Activated CD8-positive, alpha-beta memory T cell treated with anti-CD3 and anti-CD28 coated beads, Interleukin-2, amount 50 U/mL, for 24 hours (primary cell): ENCODE data around the gene OR1F1.
"Not testable (repeated sequence)": the region's sequence is repeated elsewhere in the genome, so short reads cannot be mapped to it uniquely, and the experiment has no call there.

ENCODE experiments used
- DNase-seq: peaks from one replicate; pipeline ENCODE4 v3.0.0-alpha.2; 2020; ENCODE audit errors: extremely low read depth

OR1F1 gene

DNA sequence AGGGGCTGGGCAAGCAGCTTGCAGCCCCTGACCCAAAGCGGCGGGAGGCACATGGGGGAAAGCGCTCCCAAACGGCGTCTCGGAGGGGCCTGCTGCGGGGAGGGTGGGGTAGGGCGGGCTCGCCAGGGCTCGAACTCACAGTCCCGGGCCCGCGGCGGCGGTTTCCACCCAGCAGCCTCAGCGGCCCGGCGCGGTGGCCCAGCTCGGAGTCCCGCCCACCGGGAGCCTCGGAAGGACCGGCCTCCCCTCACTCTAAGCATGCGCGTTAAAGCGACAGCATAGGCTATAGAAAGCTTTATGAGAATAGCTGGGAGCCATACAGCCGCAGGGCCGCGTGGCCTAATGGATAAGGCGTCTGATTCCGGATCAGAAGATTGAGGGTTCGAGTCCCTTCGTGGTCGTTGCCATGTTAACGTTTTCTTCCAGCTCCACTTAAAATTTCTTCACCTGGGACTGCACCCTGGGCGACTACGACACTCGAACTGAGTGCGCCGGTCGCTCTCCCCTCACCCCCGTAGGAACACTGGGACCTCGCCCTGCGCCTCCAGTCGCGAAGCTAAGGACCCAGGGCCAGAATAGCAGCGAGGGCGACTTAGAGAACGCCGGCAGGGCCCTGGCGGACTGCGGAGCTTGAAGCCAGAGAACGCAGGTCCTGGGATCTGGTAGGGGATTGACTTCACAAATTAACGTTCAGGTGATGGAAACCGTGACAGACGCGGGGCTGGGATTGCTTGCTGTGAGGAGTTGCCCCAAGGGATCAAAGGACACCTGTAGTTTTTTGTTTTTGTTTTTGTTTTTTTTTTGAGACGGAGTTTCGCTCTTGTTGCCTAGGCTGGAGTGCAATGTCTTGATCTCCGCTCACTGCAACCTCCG lies 37.4 kb upstream of the OR1F1 start:
- DNase-seq: peak; percentile 97

GRCh38 chr16:3152027-3152276 lies 36.1 kb upstream of the OR1F1 start:
- DNase-seq: no peak

GRCh38 chr16:3152277-3152990 lies 35.6 kb upstream of the OR1F1 start:
- peak; percentile 73 for DNase-seq

DNA sequence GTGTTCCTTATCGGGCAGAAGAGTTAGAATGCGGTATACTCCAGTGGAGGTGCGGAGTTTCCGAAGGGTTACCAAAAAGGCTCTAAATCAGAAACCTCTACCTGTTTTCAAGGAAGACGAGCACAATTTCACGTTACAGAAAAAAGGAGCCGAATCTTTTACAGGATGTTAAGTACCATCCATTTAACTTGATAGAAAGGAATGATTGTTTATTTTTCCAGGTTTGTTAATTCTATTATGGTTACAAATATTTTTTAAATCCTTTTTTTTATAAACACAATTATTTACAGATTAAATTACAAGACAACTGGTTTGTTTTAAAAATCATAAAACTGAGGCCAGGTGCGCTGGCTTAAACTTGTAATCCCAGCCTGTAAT lies 35.0 kb upstream of the OR1F1 start:
- DNase-seq: no peak

- no peak for DNase-seq
Observed at GRCh38 chr16:3155181-3155580, 32.8 kb upstream of the OR1F1 start.

DNA sequence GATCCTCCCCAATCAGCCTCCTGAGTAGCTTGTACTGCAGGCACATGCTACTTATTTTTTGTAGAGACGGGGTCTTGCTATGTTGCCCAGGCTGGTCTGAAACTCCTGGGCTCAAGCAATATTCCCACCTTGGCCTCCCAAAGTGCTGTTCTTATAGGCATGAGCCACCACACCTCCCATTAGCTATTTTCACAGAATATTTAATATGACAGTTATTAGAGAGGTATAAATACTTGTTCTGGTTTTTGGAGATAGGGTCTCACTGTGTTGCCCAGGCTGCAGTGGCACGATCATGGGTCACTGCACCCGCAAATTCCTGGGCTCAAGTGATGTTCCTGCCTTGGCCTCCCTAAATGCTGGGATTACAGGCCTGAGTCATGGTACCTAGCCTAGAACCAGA lies 32.0 kb upstream of the OR1F1 start:
- DNase-seq: no peak

DNA sequence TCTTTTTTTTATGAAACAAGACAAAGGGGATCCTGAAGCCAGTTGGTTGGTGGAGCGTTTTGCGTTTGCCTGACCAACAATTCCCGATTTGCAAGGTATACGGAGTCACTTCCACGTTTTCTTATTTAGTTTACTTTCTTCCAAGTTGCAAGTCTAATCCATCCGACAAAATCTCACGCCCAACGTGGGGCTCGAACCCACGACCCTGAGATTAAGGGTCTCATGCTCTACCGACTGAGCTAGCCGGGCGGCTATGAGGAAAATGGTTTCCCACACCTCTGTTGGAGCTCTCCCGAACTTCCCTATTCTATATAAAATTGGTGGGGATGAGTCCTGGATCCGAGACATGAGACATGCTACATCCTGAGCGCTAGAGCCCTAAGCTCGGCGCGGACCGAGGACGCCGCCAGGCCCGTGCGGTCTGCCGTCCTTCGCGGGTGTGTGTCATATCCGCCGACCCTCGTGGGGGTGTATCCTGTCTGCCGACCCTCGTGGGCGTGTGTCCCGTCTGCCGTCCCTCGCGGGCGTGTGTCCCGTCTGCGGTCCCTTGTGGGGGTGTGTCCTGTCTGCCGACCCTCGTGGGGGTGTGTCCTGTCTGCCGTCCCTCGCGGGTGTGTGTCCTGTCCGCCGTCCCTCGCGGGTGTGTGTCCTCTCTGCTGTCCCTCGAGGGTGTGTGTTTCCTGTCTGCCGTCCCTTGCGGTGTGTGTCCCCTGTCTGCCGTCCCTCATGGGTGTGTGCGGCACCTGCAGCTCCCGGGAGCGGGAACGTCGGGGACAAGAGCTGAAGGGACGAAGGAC lies 30.6 kb upstream of the OR1F1 start:
- no peak for DNase-seq

GRCh38 chr16:3158026-3158509 lies 29.9 kb upstream of the OR1F1 start:
- DNase-seq: no peak

DNA sequence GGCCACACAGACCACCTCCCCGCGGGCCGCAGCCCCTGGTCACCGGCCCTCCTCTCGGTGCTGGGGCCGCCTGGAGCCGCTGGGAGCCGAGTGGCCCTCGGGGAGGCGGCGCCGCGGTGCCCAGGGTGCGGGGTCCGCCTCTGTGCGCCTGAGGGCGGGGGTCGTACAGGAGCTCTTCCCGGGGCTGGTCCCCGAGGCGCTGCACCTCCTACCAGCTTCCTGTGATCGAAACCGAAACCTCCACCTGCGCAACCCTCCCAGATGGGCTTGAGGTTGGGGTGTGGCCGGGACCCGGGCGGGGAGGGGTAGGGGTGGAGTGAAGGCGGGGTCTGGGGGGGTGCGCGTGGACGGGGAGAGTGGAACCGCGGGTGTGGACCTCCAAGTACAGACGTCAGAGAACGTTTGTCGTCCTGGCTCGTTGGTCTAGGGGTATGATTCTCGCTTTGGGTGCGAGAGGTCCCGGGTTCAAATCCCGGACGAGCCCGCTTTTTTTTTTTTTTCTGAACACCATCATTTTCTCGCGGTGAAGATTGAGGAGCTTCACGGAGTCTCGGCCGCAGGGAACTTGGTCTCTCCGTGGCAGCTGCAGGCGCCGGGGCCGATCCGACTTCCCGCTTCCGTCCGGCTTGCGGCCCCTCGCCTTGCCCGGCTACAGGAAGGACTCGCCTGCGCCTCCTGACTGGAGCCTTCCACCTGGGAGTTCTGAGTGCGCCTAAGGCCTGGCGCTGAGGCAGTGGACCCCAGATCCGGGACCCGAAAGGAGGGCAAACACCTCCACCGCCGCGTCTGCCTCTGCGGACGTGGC lies 29.3 kb upstream of the OR1F1 start:
- DNase-seq: peak; percentile 72

DNA sequence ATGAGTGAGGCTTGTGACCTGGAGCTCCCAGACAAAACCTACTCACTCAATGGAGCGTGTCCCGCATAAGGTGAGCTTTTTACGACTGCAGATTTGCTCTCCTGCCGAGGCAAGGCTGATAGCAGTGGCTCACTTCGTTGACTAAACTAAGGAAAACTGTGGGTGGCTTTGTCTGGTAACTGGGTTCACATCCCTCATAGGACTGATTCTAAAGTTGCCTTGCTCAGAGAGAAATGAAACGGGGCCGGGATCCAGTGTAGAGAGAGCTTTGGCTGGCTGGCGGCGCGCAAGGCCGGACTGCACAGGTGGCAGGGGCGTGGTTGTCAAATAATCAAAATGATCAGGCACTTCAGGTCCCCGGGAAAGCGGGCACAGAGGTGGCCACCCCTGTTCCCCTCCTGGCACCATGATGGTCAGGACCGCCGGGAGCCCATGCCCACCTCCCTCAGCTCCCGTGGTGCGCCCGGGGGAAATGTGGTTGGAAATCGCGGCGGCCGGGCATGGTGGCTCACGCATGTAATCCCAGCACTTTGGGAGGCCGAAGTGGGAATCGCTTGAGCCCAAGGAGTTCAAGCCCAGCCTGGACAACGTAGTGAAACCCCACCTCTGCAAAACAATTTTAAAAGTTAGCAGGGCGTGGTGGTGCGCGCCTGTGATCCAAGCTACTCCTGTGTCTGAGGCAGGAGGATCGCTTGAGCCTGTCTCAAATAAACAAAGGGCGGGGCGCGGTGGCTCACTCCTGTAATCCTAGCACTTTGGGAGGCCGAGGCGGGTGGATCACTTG lies 26.6 kb upstream of the OR1F1 start:
- no peak for DNase-seq

DNA sequence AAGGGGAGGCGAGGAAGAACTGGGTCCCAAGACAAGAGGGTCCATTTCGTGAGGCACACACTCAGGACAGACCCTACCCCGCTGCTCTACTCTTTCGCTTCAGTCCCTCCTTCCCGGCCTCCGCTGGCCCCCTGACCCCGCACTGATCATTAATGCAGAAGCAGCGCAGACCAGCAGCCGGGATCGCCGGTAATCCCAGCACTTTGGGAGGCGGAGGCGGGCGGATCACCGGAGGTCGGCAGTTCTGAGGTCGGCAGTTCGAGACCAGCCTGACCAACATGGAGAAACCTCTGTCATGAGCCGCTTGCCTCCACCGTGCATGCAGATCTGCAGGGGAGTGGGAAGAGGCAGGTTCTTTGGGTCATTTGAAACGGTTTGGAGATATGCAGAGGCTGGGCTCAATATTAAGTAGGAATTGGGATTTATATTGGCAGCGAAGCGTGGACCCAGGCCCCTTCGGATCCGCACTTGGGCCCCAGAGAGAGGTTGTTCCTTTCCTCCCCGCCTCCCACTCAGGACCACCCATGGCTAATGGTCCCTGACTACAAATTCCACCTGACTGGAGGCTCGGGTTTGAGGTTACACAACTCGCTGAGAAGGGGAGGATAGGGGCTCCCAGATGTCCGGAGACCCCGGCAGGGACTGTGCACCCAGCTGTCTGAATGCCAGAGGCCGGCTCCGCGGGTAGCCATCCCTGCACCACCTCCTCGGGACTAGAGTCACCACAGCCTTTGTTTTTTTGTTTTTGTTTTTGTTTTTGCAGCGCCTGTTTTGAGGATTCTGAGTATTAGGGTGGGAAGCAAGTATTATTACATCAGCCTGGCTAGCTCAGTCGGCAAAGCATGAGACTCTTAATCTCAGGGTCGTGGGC lies 23.6 kb upstream of the OR1F1 start:
- no peak for DNase-seq

- no peak for DNase-seq
Observed at GRCh38 chr16:3165111-3165822, 22.7 kb upstream of the OR1F1 start.

- DNase-seq: no peak
Observed at GRCh38 chr16:3166505-3166886, 21.5 kb upstream of the OR1F1 start.

DNA sequence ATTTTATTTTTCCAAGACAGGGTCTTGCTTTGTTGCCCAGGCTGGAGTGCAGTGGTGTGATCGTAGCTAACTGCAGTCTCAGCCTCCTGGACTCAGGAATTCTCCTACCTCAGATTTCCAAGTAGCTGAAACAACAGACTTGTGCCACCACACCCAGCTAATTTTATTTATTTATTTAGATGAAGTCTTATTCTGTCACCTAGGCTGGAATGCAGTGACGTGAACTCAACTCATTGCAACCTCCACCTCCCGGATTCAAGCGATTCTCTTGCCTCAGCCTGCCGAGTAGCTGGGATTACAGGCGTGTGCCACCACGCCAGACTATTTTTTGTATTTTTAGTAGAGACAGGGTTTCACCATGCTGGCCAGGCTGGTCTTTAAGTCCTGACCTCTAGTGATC lies 19.3 kb upstream of the OR1F1 start:
- DNase-seq: not testable (repeated sequence)

DNA sequence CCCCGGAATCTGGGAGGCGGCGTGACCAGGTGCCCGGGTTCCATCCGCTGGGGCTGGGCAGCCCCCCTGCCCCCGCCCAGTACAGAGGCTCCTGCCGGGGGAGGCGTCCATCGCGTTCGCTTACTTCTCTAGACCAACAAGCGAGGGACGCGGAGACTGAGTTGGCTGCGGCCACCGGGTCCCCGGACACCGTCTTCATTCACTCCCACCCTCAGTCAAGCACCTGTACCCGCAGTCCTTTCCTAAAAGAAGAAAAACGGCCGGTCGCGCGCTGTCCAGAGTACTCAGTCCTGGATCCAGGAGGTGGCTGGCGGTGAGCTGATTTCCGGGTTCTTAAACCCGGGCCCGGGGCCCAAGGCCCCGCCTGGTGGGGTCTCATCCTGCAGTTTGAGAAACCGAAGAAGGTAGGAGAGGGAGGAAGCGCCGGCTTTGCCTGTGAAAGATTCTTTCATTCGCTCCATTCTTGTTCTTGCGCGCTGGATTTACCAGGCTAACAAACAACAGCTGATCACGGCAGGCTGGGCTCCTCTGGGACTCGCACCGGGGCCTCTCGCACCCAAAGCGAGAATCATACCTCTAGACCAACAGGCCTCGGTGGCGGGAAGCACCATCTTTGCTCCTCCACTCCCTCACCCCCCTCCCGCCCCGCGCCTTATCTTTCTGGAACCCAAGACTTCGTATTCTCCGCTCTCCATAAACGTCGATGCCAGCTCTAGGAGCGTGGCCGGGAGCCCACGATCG lies 17.4 kb upstream of the OR1F1 start:
- DNase-seq: no peak

GRCh38 chr16:3171181-3171854 lies 16.7 kb upstream of the OR1F1 start:
- DNase-seq: no peak

- DNase-seq: no peak
Observed at GRCh38 chr16:3171855-3172593, 16.0 kb upstream of the OR1F1 start.
